ENCODE results near the gene SULF2.

The SULF2 gene

DNA sequence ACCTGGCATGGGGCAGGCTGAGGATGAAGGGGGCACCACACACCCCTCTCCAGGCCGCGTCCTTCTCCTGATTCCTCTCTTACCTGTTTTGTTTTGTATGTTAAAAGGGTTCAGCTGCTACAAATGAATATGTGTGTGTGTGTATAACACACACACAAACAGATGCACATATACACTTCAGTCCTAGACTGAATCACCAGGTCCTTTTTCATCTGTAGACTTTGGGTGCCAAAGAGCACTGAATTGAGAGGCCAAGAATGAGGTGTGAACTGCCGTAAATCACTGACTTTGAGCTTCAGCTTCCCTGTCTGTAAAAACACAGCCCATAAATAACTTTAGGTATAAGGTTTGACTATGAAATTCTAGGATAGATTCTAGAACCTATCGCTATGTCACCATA lies 40.5 kb downstream of the SULF2 start:
- Histone ChIP-seq H3K9ac (ENCODE audit: low read depth, low read length) (no peak overlapping the region), H3K4me1 (ENCODE audit: control insufficient read depth, insufficient read depth, low read length) (no peaks in the 10 kb centered on the region), H3K9me3 (ENCODE audit: control insufficient read depth, insufficient read depth, low read length) (no peaks in the 10 kb centered on the region), H3K27ac (ENCODE audit: low read depth, low read length) (no peak overlapping the region), H3K27me3 (ENCODE audit: control insufficient read depth, insufficient read depth, low read length) (no peaks in the 10 kb centered on the region), H3K36me3 (ENCODE audit: control insufficient read depth, insufficient read depth, low read length) (no peaks in the 10 kb centered on the region), H3K4me3 (ENCODE audit: low read depth, low read length) (no peak overlapping the region)

DNA sequence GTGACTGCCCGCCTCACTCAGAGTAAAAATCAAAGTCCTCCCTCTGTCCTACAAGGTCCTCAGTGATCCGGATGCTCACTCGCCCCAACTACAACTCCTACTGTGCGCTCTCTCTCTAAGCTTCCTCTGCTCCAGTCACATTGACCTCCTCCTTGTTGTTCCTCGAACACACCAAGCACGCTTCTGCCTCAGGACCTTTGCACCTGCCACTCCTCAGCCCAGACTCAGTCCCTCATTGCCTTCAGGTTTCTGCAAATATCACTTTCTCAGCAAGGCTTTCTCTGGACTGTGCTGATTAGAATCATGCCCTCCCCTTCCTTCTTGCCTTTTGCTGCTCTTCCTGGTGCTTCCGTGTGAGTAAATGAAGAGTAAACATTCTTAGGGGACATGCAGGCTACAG lies 41.6 kb downstream of the SULF2 start:
- H3K4me1 ChIP-seq (ENCODE audit: control insufficient read depth, insufficient read depth, low read length), result no peaks in the 10 kb centered on the region
- H3K9me3 ChIP-seq (ENCODE audit: control insufficient read depth, insufficient read depth, low read length), result no peaks in the 10 kb centered on the region
- H3K4me3 ChIP-seq (ENCODE audit: low read depth, low read length), result no peak overlapping the region
- H3K27ac ChIP-seq (ENCODE audit: low read depth, low read length), result no peak overlapping the region
- no peaks in the 10 kb centered on the region for H3K36me3 ChIP-seq (ENCODE audit: control insufficient read depth, insufficient read depth, low read length)
- H3K27me3 ChIP-seq (ENCODE audit: control insufficient read depth, insufficient read depth, low read length), result no peaks in the 10 kb centered on the region
- no peak overlapping the region for H3K9ac ChIP-seq (ENCODE audit: low read depth, low read length)

- Histone ChIP-seq H3K4me3 (ENCODE audit: low read depth, low read length) (no peak overlapping the region), H3K27me3 (ENCODE audit: control insufficient read depth, insufficient read depth, low read length) (no peaks in the 10 kb centered on the region), H3K36me3 (ENCODE audit: control insufficient read depth, insufficient read depth, low read length) (no peaks in the 10 kb centered on the region), H3K4me1 (ENCODE audit: control insufficient read depth, insufficient read depth, low read length) (no peaks in the 10 kb centered on the region), H3K9ac (ENCODE audit: low read depth, low read length) (no peak overlapping the region), H3K27ac (ENCODE audit: low read depth, low read length) (no peak overlapping the region), H3K9me3 (ENCODE audit: control insufficient read depth, insufficient read depth, low read length) (no peaks in the 10 kb centered on the region)
These were observed 43.3 kb downstream of the SULF2 start for GRCh38 chr20:47741669-47742608.

DNA sequence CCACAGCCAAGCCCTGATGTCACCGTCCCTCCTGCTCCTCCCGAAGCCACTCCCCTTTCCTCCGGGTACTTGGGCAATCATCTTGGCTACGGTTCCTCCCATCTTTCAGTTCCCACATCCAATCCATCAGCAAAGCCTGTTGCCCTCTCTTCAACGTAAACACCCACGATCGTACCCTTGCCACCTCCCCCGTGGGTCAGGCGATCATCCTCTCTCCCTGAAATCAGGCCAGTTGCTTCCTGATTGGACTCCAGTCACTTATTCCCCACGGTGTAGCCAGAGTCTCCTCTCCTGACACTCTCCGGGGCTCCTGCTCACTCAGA lies 44.5 kb downstream of the SULF2 start:
- no peaks in the 10 kb centered on the region for H3K36me3 ChIP-seq (ENCODE audit: control insufficient read depth, insufficient read depth, low read length)
- no peak overlapping the region for H3K4me3 ChIP-seq (ENCODE audit: low read depth, low read length)
- H3K27ac ChIP-seq (ENCODE audit: low read depth, low read length), result no peak overlapping the region
- no peaks in the 10 kb centered on the region for H3K4me1 ChIP-seq (ENCODE audit: control insufficient read depth, insufficient read depth, low read length)
- no peaks in the 10 kb centered on the region for H3K27me3 ChIP-seq (ENCODE audit: control insufficient read depth, insufficient read depth, low read length)
- no peak overlapping the region for H3K9ac ChIP-seq (ENCODE audit: low read depth, low read length)
- H3K9me3 ChIP-seq (ENCODE audit: control insufficient read depth, insufficient read depth, low read length), result no peaks in the 10 kb centered on the region

- Histone ChIP-seq H3K4me1 (ENCODE audit: control insufficient read depth, insufficient read depth, low read length) (no peaks in the 10 kb centered on the region), H3K27ac (ENCODE audit: low read depth, low read length) (no peak overlapping the region), H3K36me3 (ENCODE audit: control insufficient read depth, insufficient read depth, low read length) (no peaks in the 10 kb centered on the region), H3K9me3 (ENCODE audit: control insufficient read depth, insufficient read depth, low read length) (no peaks in the 10 kb centered on the region), H3K27me3 (ENCODE audit: control insufficient read depth, insufficient read depth, low read length) (no peaks in the 10 kb centered on the region), H3K4me3 (ENCODE audit: low read depth, low read length) (no peak overlapping the region), H3K9ac (ENCODE audit: low read depth, low read length) (no peak overlapping the region)
These were observed 45.0 kb downstream of the SULF2 start for GRCh38 chr20:47740121-47740861.

DNA sequence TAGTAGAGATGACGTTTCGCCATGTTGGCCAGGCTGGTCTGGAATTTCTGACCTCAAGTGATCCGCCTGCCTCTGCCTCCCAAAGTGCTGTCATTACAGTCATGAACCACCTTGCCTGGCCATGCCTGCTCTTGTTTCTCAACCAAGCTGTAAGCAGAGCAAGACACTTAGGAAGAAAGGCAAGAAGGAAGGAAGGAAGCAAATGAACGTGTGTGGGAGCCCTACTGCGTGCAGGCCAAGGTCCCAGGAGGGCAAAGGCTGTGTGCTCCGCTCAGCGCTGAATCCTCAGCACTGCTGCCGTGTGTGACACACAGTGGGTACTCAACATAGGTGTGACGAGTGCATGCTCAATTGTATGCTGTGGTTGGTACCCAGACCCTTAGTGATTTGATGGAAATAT lies 47.4 kb downstream of the SULF2 start:
- H3K27ac ChIP-seq (ENCODE audit: low read depth, low read length), result no peak overlapping the region
- H3K36me3 ChIP-seq (ENCODE audit: control insufficient read depth, insufficient read depth, low read length), result no peaks in the 10 kb centered on the region
- no peaks in the 10 kb centered on the region for H3K4me1 ChIP-seq (ENCODE audit: control insufficient read depth, insufficient read depth, low read length)
- H3K9ac ChIP-seq (ENCODE audit: low read depth, low read length), result no peak overlapping the region
- H3K27me3 ChIP-seq (ENCODE audit: control insufficient read depth, insufficient read depth, low read length), result no peaks in the 10 kb centered on the region
- H3K4me3 ChIP-seq (ENCODE audit: low read depth, low read length), result no peak overlapping the region
- H3K9me3 ChIP-seq (ENCODE audit: control insufficient read depth, insufficient read depth, low read length), result no peaks in the 10 kb centered on the region

- no peak overlapping the region for H3K4me3 ChIP-seq (ENCODE audit: low read depth, low read length)
- H3K9me3 ChIP-seq (ENCODE audit: control insufficient read depth, insufficient read depth, low read length), result no peaks in the 10 kb centered on the region
- H3K9ac ChIP-seq (ENCODE audit: low read depth, low read length), result no peak overlapping the region
- H3K27me3 ChIP-seq (ENCODE audit: control insufficient read depth, insufficient read depth, low read length), result no peaks in the 10 kb centered on the region
- H3K36me3 ChIP-seq (ENCODE audit: control insufficient read depth, insufficient read depth, low read length), result no peaks in the 10 kb centered on the region
- no peaks in the 10 kb centered on the region for H3K4me1 ChIP-seq (ENCODE audit: control insufficient read depth, insufficient read depth, low read length)
- no peak overlapping the region for H3K27ac ChIP-seq (ENCODE audit: low read depth, low read length)
These were observed 48.6 kb downstream of the SULF2 start for GRCh38 chr20:47736570-47737152.

GRCh38 chr20:47735412-47736400 lies 49.6 kb downstream of the SULF2 start:
- no peaks in the 10 kb centered on the region for H3K9me3 ChIP-seq (ENCODE audit: control insufficient read depth, insufficient read depth, low read length)
- no peaks in the 10 kb centered on the region for H3K36me3 ChIP-seq (ENCODE audit: control insufficient read depth, insufficient read depth, low read length)
- H3K27me3 ChIP-seq (ENCODE audit: control insufficient read depth, insufficient read depth, low read length), result no peaks in the 10 kb centered on the region
- no peak overlapping the region for H3K9ac ChIP-seq (ENCODE audit: low read depth, low read length)
- no peak overlapping the region for H3K4me3 ChIP-seq (ENCODE audit: low read depth, low read length)
- no peaks in the 10 kb centered on the region for H3K4me1 ChIP-seq (ENCODE audit: control insufficient read depth, insufficient read depth, low read length)
- H3K27ac ChIP-seq (ENCODE audit: low read depth, low read length), result no peak overlapping the region

- H3K27me3 ChIP-seq (ENCODE audit: control insufficient read depth, insufficient read depth, low read length), result no peaks in the 10 kb centered on the region
- no peaks in the 10 kb centered on the region for H3K36me3 ChIP-seq (ENCODE audit: control insufficient read depth, insufficient read depth, low read length)
These were observed 50.4 kb downstream of the SULF2 start for GRCh38 chr20:47734870-47735269.

DNA sequence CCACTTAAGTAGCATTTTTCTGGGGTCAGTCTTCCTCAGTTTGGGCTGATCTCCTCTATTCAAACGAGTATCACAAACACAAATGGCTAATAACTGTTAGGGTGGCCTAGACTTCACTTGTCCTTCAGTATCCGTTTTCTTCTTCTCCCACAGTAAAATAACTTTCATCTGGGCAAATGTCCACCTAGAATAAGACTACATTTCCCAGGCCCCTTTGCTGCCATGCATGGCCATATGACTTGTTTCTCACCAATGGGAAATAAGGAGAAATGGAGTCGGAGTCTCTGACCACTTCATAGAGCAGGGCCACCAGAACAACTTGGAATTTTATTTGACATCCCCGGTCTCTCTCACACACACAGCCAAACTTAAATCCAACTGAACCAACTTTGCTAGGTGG lies 51.4 kb downstream of the SULF2 start:
- H3K36me3 ChIP-seq (ENCODE audit: control insufficient read depth, insufficient read depth, low read length), result no peaks in the 10 kb centered on the region
- H3K9me3 ChIP-seq (ENCODE audit: control insufficient read depth, insufficient read depth, low read length), result no peaks in the 10 kb centered on the region
- H3K4me3 ChIP-seq (ENCODE audit: low read depth, low read length), result no peak overlapping the region
- no peak overlapping the region for H3K9ac ChIP-seq (ENCODE audit: low read depth, low read length)
- H3K27ac ChIP-seq (ENCODE audit: low read depth, low read length), result no peak overlapping the region
- H3K4me1 ChIP-seq (ENCODE audit: control insufficient read depth, insufficient read depth, low read length), result no peaks in the 10 kb centered on the region
- H3K27me3 ChIP-seq (ENCODE audit: control insufficient read depth, insufficient read depth, low read length), result no peaks in the 10 kb centered on the region

More at GRCh38 chr20:47734870-47735269, 50.4 kb downstream of the SULF2 start:
- H3K9me3 ChIP-seq (ENCODE audit: control insufficient read depth, insufficient read depth, low read length), result no peaks in the 10 kb centered on the region
- no peak overlapping the region for H3K27ac ChIP-seq (ENCODE audit: low read depth, low read length)
- no peak overlapping the region for H3K4me3 ChIP-seq (ENCODE audit: low read depth, low read length)
- H3K4me1 ChIP-seq (ENCODE audit: control insufficient read depth, insufficient read depth, low read length), result no peaks in the 10 kb centered on the region
- no peak overlapping the region for H3K9ac ChIP-seq (ENCODE audit: low read depth, low read length)

Measured in HUES48 (cell line).